BE2C (cell line): Measurements from ENCODE around the gene PPP6R3.

Experiments used
- DNase-seq: peaks from one replicate; pipeline ENCODE4 v3.0.0-alpha.2; 2020
- H3K27me3 ChIP-seq: fragments of 250-450 bp; sonication (Bioruptor Pico); 2 replicates; pipeline ENCODE4 v1.5.1; 2020; ENCODE audit warnings: mild to moderate bottlenecking
- H3K36me3 ChIP-seq: fragments of 250-450 bp; sonication (Bioruptor Pico); 2 replicates; pipeline ENCODE4 v1.5.1; 2020; ENCODE audit warnings: mild to moderate bottlenecking
- H3K4me1 ChIP-seq: fragments of 250-450 bp; sonication (Bioruptor Pico); 2 replicates; pipeline ENCODE4 v1.5.1; 2020
- H3K4me3 ChIP-seq: 2 replicates; pipeline ENCODE4 v1.5.1; 2011; ENCODE audit warnings: low read depth, low read length
- H3K9me3 ChIP-seq: fragments of 250-450 bp; sonication (Bioruptor Pico); 2 replicates; pipeline ENCODE4 v1.5.1; 2020
- CTCF ChIP-seq: IDR thresholded peaks from 2 replicates; pipeline ENCODE4 v1.5.1; 2012; ENCODE audit warnings: mild to moderate bottlenecking, low read depth, low read length

PPP6R3 gene

GRCh38 chr11:68416070-68416578 is 44.4 kb upstream of the PPP6R3 start:
- peaks cover 62% of the 10 kb centered on the region for H3K36me3 ChIP-seq
- TF ChIP-seq CTCF: no peak
- DNase-seq: no peak
- no peaks in the 10 kb centered on the region for H3K4me1 ChIP-seq
- no peaks in the 10 kb centered on the region for H3K27me3 ChIP-seq
- no peak overlapping the region for H3K4me3 ChIP-seq
- no peaks in the 10 kb centered on the region for H3K9me3 ChIP-seq

GRCh38 chr11:68418648-68419047 is 41.9 kb upstream of the PPP6R3 start:
- DNase-seq: no peak
- Histone ChIP-seq H3K4me1 (peaks cover 3% of the 10 kb centered on the region; the same call in 1 of the 2 replicates), H3K4me3 (no peak overlapping the region), H3K27me3 (no peaks in the 10 kb centered on the region), H3K36me3 (peaks cover 43% of the 10 kb centered on the region), H3K9me3 (no peaks in the 10 kb centered on the region)
- TF ChIP-seq CTCF: no peak

GRCh38 chr11:68420171-68420570 is 40.4 kb upstream of the PPP6R3 start:
- Histone ChIP-seq H3K36me3 (peaks cover 43% of the 10 kb centered on the region), H3K4me1 (peaks cover 3% of the 10 kb centered on the region; the same call in 1 of the 2 replicates), H3K9me3 (no peaks in the 10 kb centered on the region), H3K27me3 (no peaks in the 10 kb centered on the region), H3K4me3 (no peak overlapping the region)
- DNase-seq: no peak
- no peak for TF ChIP-seq CTCF

GRCh38 chr11:68423481-68423880 is 37.1 kb upstream of the PPP6R3 start:
- no peak for DNase-seq
- TF ChIP-seq CTCF: no peak
- peaks cover 3% of the 10 kb centered on the region; the same call in 1 of the 2 replicates for H3K4me1 ChIP-seq
- no peaks in the 10 kb centered on the region for H3K27me3 ChIP-seq
- H3K36me3 ChIP-seq: peaks cover 55% of the 10 kb centered on the region
- H3K9me3 ChIP-seq: no peaks in the 10 kb centered on the region
- H3K4me3 ChIP-seq: no peak overlapping the region

- Histone ChIP-seq H3K9me3 (peaks cover 2% of the 10 kb centered on the region; the same call in 1 of the 2 replicates), H3K4me3 (no peak overlapping the region), H3K36me3 (peaks cover 54% of the 10 kb centered on the region), H3K4me1 (peaks cover 3% of the 10 kb centered on the region; the same call in 1 of the 2 replicates), H3K27me3 (no peaks in the 10 kb centered on the region)
- no peak for TF ChIP-seq CTCF
- DNase-seq: no peak
These were observed 36.4 kb upstream of the PPP6R3 start for GRCh38 chr11:68424101-68424632.
